Esophagus (tissue), 2 donors: Measurements from ENCODE around the gene ADGRD1. TPM values are rescaled to one million over a fixed set of nuclear protein-coding genes. Genes with fewer than 3 reads are reported as not detected.
"Not testable (repeated sequence)": the region's sequence is repeated elsewhere in the genome, so short reads cannot be mapped to it uniquely, and the experiment has no call there.

Experiments used
- H3K27ac ChIP-seq, 2 donors: one replicate each; pipeline ENCODE4 v1.5.1; 2013; ENCODE audit warnings: low read depth in 2 of 2, mild to moderate bottlenecking in 2 of 2, inconsistent platforms in 1 of 2, low read length in 1 of 2, moderate library complexity in 1 of 2
- H3K27me3 ChIP-seq, 2 donors: one replicate each; pipeline ENCODE4 v1.6.1; 2013; ENCODE audit warnings: low read length in 2 of 2, control low read depth in 1 of 2, mild to moderate bottlenecking in 1 of 2; ENCODE audit not compliant: insufficient read depth in 2 of 2, control insufficient read depth in 1 of 2
- H3K36me3 ChIP-seq, 2 donors: one replicate each; pipeline ENCODE4 v1.6.1; 2013; ENCODE audit warnings: low read length in 1 of 2; ENCODE audit not compliant: control insufficient read depth in 2 of 2, insufficient read depth in 2 of 2
- H3K4me1 ChIP-seq, 2 donors: one replicate each; pipeline ENCODE4 v1.6.1; 2013; ENCODE audit warnings: low read length in 1 of 2; ENCODE audit not compliant: control insufficient read depth in 2 of 2, insufficient read depth in 2 of 2
- H3K4me3 ChIP-seq, 2 donors: one replicate each; pipeline ENCODE4 v1.5.1; 2013; ENCODE audit warnings: low read length in 2 of 2, mild to moderate bottlenecking in 2 of 2, low read depth in 1 of 2, moderate library complexity in 1 of 2
- H3K9me3 ChIP-seq, 2 donors: one replicate each; pipeline ENCODE4 v1.6.1; 2013; ENCODE audit warnings: mild to moderate bottlenecking in 2 of 2, low read depth in 1 of 2, low read length in 1 of 2, moderate library complexity in 1 of 2; ENCODE audit not compliant: control insufficient read depth in 2 of 2, insufficient read depth in 1 of 2
- WGBS, 2 donors: extraction: QIAGEN DNeasy Blood & Tissue Kit; methylation state at CpG; one replicate each; pipeline ENCODE4 v1.1.7; 2013; 5-methylcytosine and 5-hydroxymethylcytosine counted together
- polyA plus RNA-seq, 2 donors: library from polyadenylated mRNA; stranded (reverse); fragments of 200-250 nt; gene quantifications; one replicate each; pipeline ENCODE4 v1.2.3, GENCODE V29; 2013
- donor health status: healthy with polysubstance abuse.
- donor health status: Bipolar disorder and iron deficiency.

The ADGRD1 gene
- polyA plus RNA-seq, 2 donors: 2.1 to 2.9 TPM

- Histone ChIP-seq H3K36me3 (no peaks in the 10 kb centered on the region), H3K27ac (no peak overlapping the region), H3K4me3 (no peak overlapping the region), H3K4me1 (no peaks in the 10 kb centered on the region), H3K9me3 (no peaks in the 10 kb centered on the region), H3K27me3 (no peaks in the 10 kb centered on the region)
- 67 to 76% methylated on average over 2 of the region's 2 CpGs for WGBS, 2 donors
Measured at GRCh38 chr12:130988751-130989150, 35.0 kb downstream of the ADGRD1 start.

DNA sequence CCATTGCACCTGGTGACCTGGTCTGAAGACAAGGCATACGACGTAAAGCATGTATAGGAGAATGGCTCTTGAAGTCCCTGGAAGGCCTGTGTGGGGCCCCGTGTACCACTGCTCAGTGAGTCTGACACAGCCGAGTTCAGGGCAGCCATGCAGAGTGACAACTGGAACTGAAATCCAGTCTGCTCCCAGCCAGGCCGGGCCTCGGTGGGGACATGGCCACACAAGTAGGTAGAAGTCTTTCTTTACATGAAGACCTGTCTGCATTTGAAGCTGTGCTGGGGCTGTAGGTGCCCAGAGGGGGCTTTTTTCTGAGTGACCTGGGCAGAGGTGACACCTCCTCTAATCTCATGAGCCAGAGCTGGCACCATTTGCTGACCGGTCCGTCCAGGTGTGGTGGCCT, 35.7 kb downstream of the ADGRD1 start:
- Histone ChIP-seq H3K4me3 (no peak overlapping the region), H3K4me1 (no peaks in the 10 kb centered on the region), H3K27me3 (no peaks in the 10 kb centered on the region), H3K27ac (no peak overlapping the region), H3K36me3 (no peaks in the 10 kb centered on the region), H3K9me3 (no peaks in the 10 kb centered on the region)
- WGBS, 2 donors: 89 to 91% methylated on average over 8 of the region's 8 CpGs

- Histone ChIP-seq H3K36me3 (peaks cover 0 to 2% of the 10 kb centered on the region in 2 donors), H3K4me1 (no peaks in the 10 kb centered on the region), H3K27ac (no peak overlapping the region), H3K9me3 (no peaks in the 10 kb centered on the region), H3K27me3 (no peaks in the 10 kb centered on the region), H3K4me3 (no peak overlapping the region)
- 78 to 83% methylated on average over 8 of the region's 8 CpGs for WGBS, 2 donors
Measured at GRCh38 chr12:130990034-130990433, 36.3 kb downstream of the ADGRD1 start.

GRCh38 chr12:130992448-130992847, 38.7 kb downstream of the ADGRD1 start:
- Histone ChIP-seq H3K9me3 (no peaks in the 10 kb centered on the region), H3K36me3 (peaks cover 0 to 2% of the 10 kb centered on the region in 2 donors), H3K27me3 (no peaks in the 10 kb centered on the region), H3K4me3 (no peak overlapping the region), H3K27ac (no peak overlapping the region), H3K4me1 (no peaks in the 10 kb centered on the region)
- 35 to 42% methylated on average over 8 of the region's 8 CpGs for WGBS, 2 donors

DNA sequence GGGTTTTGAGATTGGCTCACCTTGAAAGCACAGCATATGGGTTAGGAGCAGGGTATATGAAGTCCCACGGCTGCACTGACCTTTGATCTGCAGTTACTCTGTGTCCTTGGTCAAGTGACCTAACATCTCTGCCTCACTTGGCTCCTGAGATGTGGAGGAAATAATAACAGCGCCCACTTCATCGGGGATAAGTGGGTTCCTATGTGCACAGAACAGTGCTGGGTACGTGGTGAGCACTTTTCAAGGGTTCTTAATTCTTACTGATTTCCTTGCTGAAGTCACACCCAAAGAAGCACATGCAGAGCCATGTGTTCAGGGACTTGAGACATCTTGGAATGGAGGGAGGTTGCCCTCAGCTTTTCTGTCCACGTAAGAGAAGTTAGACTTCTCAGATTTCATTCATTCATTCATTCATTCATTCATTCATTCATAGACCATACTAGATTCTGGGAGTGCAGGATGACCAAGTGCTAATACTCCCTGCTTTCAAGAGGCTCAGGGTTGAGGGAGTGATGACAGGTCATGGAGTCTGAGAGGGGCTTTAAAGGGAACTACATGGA, 39.4 kb downstream of the ADGRD1 start:
- Histone ChIP-seq H3K27me3 (no peaks in the 10 kb centered on the region), H3K9me3 (no peaks in the 10 kb centered on the region), H3K4me1 (no peaks in the 10 kb centered on the region), H3K36me3 (peaks cover 0 to 2% of the 10 kb centered on the region in 2 donors), H3K27ac (no peak overlapping the region), H3K4me3 (no peak overlapping the region)
- WGBS, 2 donors: 83 to 90% methylated on average over 5 of the region's 5 CpGs

GRCh38 chr12:130993759-130994670, 40.3 kb downstream of the ADGRD1 start:
- Histone ChIP-seq H3K27me3 (no peaks in the 10 kb centered on the region), H3K9me3 (no peaks in the 10 kb centered on the region), H3K4me3 (no peak overlapping the region), H3K27ac (no peak overlapping the region), H3K36me3 (peaks cover 0 to 2% of the 10 kb centered on the region in 2 donors), H3K4me1 (no peaks in the 10 kb centered on the region)
- 90% methylated on average over 32 of the region's 32 CpGs for WGBS, 2 donors

- H3K36me3 ChIP-seq: peaks cover 0 to 2% of the 10 kb centered on the region in 2 donors
- H3K27ac ChIP-seq: no peak overlapping the region
- no peaks in the 10 kb centered on the region for H3K27me3 ChIP-seq
- WGBS, 2 donors: 81 to 88% methylated on average over 12 of the region's 12 CpGs
- no peaks in the 10 kb centered on the region for H3K9me3 ChIP-seq
- H3K4me1 ChIP-seq: no peaks in the 10 kb centered on the region
- no peak overlapping the region for H3K4me3 ChIP-seq
Measured at GRCh38 chr12:130994821-130995375, 41.2 kb downstream of the ADGRD1 start.

DNA sequence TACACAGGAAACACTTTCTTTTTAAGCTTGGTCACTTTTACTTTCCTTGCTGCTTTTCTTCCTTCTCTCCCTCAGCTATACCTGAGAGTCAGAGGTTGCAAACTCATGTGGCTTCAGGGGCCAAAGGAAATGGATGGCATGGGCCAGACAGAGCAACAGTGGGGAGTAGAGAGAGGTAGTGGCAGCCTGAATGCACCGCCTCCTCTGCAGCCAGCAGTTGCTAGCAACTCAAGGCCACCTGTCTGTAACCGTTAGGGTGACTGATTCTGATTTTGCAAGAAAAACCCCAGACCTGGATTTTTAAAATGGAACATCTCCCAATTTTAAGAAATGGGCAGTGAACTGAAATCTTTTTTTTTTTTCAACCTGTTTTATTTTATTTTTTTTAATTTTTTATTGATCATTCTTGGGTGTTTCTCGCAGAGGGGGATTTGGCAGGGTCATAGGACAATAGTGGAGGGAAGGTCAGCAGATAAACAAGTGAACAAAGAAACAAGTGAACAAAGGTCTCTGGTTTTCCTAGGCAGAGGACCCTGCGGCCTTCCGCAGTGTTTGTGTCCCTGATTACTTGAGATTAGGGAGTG, 41.8 kb downstream of the ADGRD1 start:
- H3K27ac ChIP-seq, H3K4me3 ChIP-seq, H3K36me3 ChIP-seq, H3K4me1 ChIP-seq, H3K9me3 ChIP-seq, H3K27me3 ChIP-seq: not testable (repeated sequence)
- WGBS, 2 donors: 69 to 92% methylated on average over 3 to 5 of the region's 5 CpGs

DNA sequence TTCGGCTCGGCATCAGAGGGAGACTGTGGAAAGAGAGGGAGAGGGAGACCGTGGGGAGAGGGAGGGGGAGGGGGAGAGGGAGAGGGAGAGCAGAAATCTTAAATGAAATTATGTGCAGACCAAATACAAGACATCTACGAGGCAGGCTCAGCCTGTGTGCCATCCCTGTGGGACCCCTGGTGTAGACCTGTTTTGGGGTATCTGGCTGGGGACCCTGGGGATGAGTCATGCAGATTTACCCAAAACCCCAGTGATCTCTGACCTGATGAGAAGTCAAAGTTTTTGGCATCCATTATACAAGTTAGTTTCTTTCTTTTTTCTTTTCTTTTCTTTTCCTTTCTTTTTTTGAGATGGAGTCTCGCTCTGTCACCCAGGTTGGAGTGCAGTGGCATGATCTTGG, 44.4 kb downstream of the ADGRD1 start:
- H3K27ac ChIP-seq: no peak overlapping the region
- H3K27me3 ChIP-seq: no peaks in the 10 kb centered on the region
- no peaks in the 10 kb centered on the region for H3K9me3 ChIP-seq
- H3K36me3 ChIP-seq: peaks cover 0 to 2% of the 10 kb centered on the region in 2 donors
- 82 to 86% methylated on average over 4 to 5 of the region's 5 CpGs for WGBS, 2 donors
- H3K4me3 ChIP-seq: no peak overlapping the region
- H3K4me1 ChIP-seq: no peaks in the 10 kb centered on the region
